Neural progenitor cell (in vitro differentiated cells): ENCODE results near the gene DMTF1. TPM values are rescaled to one million over a fixed set of nuclear protein-coding genes. Genes with fewer than 3 reads are reported as not detected.

Experiments
- DNase-seq: peaks from one replicate; pipeline ENCODE4 v3.0.0-alpha.2; 2016; ENCODE audit warnings: low spot score
- H2AFZ ChIP-seq: fragments of 200-600 bp; sonication (generic); replicated peaks from 2 replicates; pipeline ENCODE4 v1.6.1; 2016; ENCODE audit warnings: antibody characterized with exemption
- H3F3A ChIP-seq: fragments of 200-600 bp; sonication (generic); 2 replicates; pipeline ENCODE4 v1.6.1; 2016; ENCODE audit warnings: antibody characterized with exemption, low read depth
- H3K27ac ChIP-seq: fragments of 200-600 bp; sonication (generic); 2 replicates; pipeline ENCODE4 v1.5.1; 2016; ENCODE audit warnings: mild to moderate bottlenecking
- H3K27me3 ChIP-seq: fragments of 200-600 bp; sonication (generic); 2 replicates; pipeline ENCODE4 v1.6.1; 2016; ENCODE audit warnings: mild to moderate bottlenecking, moderate library complexity
- H3K36me3 ChIP-seq: fragments of 200-600 bp; sonication (generic); 2 replicates; pipeline ENCODE4 v1.5.1; 2016
- H3K4me1 ChIP-seq: fragments of 200-600 bp; sonication (generic); 2 replicates; pipeline ENCODE4 v1.6.1; 2016; ENCODE audit warnings: mixed run types
- H3K4me2 ChIP-seq: fragments of 200-600 bp; sonication (generic); 2 replicates; pipeline ENCODE4 v1.6.1; 2016
- H3K4me3 ChIP-seq: fragments of 200-600 bp; sonication (generic); 2 replicates; pipeline ENCODE4 v1.5.1; 2016
- H3K79me2 ChIP-seq: fragments of 200-600 bp; sonication (generic); 2 replicates; pipeline ENCODE4 v1.6.1; 2016; ENCODE audit warnings: low read depth
- H3K9ac ChIP-seq: fragments of 200-600 bp; sonication (generic); 2 replicates; pipeline ENCODE4 v1.6.1; 2016
- H3K9me3 ChIP-seq: fragments of 200-600 bp; sonication (generic); 2 replicates; pipeline ENCODE4 v1.5.1; 2016; ENCODE audit warnings: low read depth
- H4K20me1 ChIP-seq: fragments of 200-600 bp; sonication (generic); 2 replicates; pipeline ENCODE4 v1.6.1; 2016; ENCODE audit warnings: low read depth
- H3K27ac Mint-ChIP-seq: 3 replicates; pipeline ENCODE4 v1.8.0; 2021; ENCODE audit warnings: mixed read lengths
- H3K27me3 Mint-ChIP-seq: 2 replicates; pipeline ENCODE4 v1.8.0; 2022; ENCODE audit warnings: low read depth, mild to moderate bottlenecking, inconsistent platforms, moderate library complexity, mixed read lengths; ENCODE audit not compliant: insufficient read depth
- H3K36me3 Mint-ChIP-seq: 3 replicates; pipeline ENCODE4 v1.8.0; 2021; ENCODE audit warnings: mixed read lengths
- H3K4me1 Mint-ChIP-seq: 3 replicates; pipeline ENCODE4 v1.8.0; 2021; ENCODE audit warnings: mixed read lengths
- H3K4me3 Mint-ChIP-seq: 3 replicates; pipeline ENCODE4 v1.8.0; 2021; ENCODE audit warnings: mild to moderate bottlenecking, moderate library complexity, mixed read lengths
- H3K9me3 Mint-ChIP-seq: 3 replicates; pipeline ENCODE4 v1.8.0; 2020; ENCODE audit warnings: mixed read lengths
- CTCF ChIP-seq: fragments of 200-600 bp; sonication (generic); IDR thresholded peaks from 2 replicates; pipeline ENCODE4 v1.5.1; 2017; ENCODE audit warnings: antibody characterized with exemption, mild to moderate bottlenecking
- EZH2 ChIP-seq: fragments of 200-600 bp; sonication (generic); IDR thresholded peaks from 2 replicates; pipeline ENCODE4 v1.6.1; 2017; ENCODE audit warnings: antibody characterized with exemption, mild to moderate bottlenecking, moderate library complexity
- EZH2phosphoT487 ChIP-seq: fragments of 200-600 bp; sonication (generic); IDR thresholded peaks from 2 replicates; pipeline ENCODE4 v1.6.1; 2017; ENCODE audit warnings: antibody characterized with exemption
- total RNA-seq: library from RNA; depleted of rRNA; stranded (reverse); fragments of >200 nt; gene quantifications from 2 replicates; pipeline ENCODE4 v1.2.3, GENCODE V29; 2015; ENCODE audit warnings: low replicate concordance

Gene DMTF1
- total RNA-seq, 1 donor from 2014 or later, result 176 TPM

DNA sequence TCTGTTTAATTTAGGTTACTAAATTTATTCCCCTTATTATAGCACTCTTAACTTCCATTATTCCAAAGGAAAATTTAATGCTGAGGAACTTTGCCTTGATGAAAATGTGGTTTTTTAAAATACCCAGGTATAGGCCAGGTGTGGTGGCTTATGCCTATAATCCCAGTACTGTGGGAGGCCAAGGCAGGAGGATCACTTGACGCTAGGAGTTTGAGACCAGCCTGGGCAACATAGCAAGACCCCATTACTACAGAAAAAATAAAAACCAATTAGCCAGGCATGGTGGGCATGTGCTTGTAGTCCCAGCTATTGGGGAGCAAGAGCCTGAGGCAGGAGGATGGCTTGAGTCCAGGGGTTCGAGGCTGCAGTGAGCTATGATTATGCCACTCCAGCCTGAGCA, 34.9 kb downstream of the DMTF1 start:
- peaks cover 51% of the 10 kb centered on the region for H3K36me3 Mint-ChIP-seq
- no peak overlapping the region for H3K4me2 ChIP-seq
- no peak overlapping the region for H3K4me3 Mint-ChIP-seq
- no peaks in the 10 kb centered on the region for H3K27me3 ChIP-seq
- H3K27ac ChIP-seq, result no peak overlapping the region
- H3K9me3 ChIP-seq, result no peaks in the 10 kb centered on the region
- DNase-seq, result no peak
- no peak overlapping the region for H3K27ac Mint-ChIP-seq
- no peaks in the 10 kb centered on the region for H3K27me3 Mint-ChIP-seq
- H3F3A ChIP-seq, result peaks cover 27% of the 10 kb centered on the region
- H3K4me3 ChIP-seq, result no peak overlapping the region
- peaks cover 16% of the 10 kb centered on the region for H4K20me1 ChIP-seq
- H2AFZ ChIP-seq, result no peak overlapping the region
- H3K9ac ChIP-seq, result no peak overlapping the region
- H3K4me1 ChIP-seq, result no peaks in the 10 kb centered on the region
- H3K36me3 ChIP-seq, result peaks cover 63% of the 10 kb centered on the region
- H3K79me2 ChIP-seq, result no peaks in the 10 kb centered on the region
- H3K4me1 Mint-ChIP-seq, result peaks cover 2% of the 10 kb centered on the region
- H3K9me3 Mint-ChIP-seq, result no peaks in the 10 kb centered on the region
- TF ChIP-seq EZH2 (no peak), CTCF (no peak), EZH2phosphoT487 (no peak)

- Histone ChIP-seq H3K4me1 (no peaks in the 10 kb centered on the region), H4K20me1 (peaks cover 16% of the 10 kb centered on the region), H3K4me2 (no peak overlapping the region), H3K27me3 (no peaks in the 10 kb centered on the region), H3K27ac (no peak overlapping the region), H3K79me2 (no peaks in the 10 kb centered on the region), H3K9me3 (no peaks in the 10 kb centered on the region), H2AFZ (no peak overlapping the region), H3K9ac (no peak overlapping the region), H3K4me3 (no peak overlapping the region), H3K36me3 (peaks cover 48% of the 10 kb centered on the region), H3F3A (peaks cover 20% of the 10 kb centered on the region)
- TF ChIP-seq CTCF (no peak), EZH2phosphoT487 (no peak), EZH2 (no peak)
- H3K36me3 Mint-ChIP-seq, result peaks cover 53% of the 10 kb centered on the region
- no peaks in the 10 kb centered on the region for H3K9me3 Mint-ChIP-seq
- no peaks in the 10 kb centered on the region for H3K27me3 Mint-ChIP-seq
- no peak for DNase-seq
- no peak overlapping the region for H3K27ac Mint-ChIP-seq
- H3K4me1 Mint-ChIP-seq, result peaks cover 2% of the 10 kb centered on the region
- H3K4me3 Mint-ChIP-seq, result no peak overlapping the region
Measured at GRCh38 chr7:87188930-87189329, 36.7 kb downstream of the DMTF1 start.

GRCh38 chr7:87190783-87191182, 38.5 kb downstream of the DMTF1 start:
- Histone ChIP-seq H3K27ac (no peak overlapping the region), H3K4me2 (no peak overlapping the region), H3K36me3 (peaks cover 53% of the 10 kb centered on the region), H3K9me3 (no peaks in the 10 kb centered on the region), H3K4me1 (no peaks in the 10 kb centered on the region), H4K20me1 (peaks cover 11% of the 10 kb centered on the region), H3K4me3 (no peak overlapping the region), H3F3A (peaks cover 27% of the 10 kb centered on the region), H3K9ac (no peak overlapping the region), H2AFZ (no peak overlapping the region), H3K79me2 (no peaks in the 10 kb centered on the region), H3K27me3 (no peaks in the 10 kb centered on the region)
- H3K9me3 Mint-ChIP-seq, result no peaks in the 10 kb centered on the region
- H3K27ac Mint-ChIP-seq, result no peak overlapping the region
- peaks cover 50% of the 10 kb centered on the region for H3K36me3 Mint-ChIP-seq
- TF ChIP-seq CTCF (no peak), EZH2phosphoT487 (no peak), EZH2 (no peak)
- no peak overlapping the region for H3K4me3 Mint-ChIP-seq
- no peaks in the 10 kb centered on the region for H3K27me3 Mint-ChIP-seq
- DNase-seq, result no peak
- H3K4me1 Mint-ChIP-seq, result peaks cover 2% of the 10 kb centered on the region
